ENCODE data around the gene UTS2B.

DNA sequence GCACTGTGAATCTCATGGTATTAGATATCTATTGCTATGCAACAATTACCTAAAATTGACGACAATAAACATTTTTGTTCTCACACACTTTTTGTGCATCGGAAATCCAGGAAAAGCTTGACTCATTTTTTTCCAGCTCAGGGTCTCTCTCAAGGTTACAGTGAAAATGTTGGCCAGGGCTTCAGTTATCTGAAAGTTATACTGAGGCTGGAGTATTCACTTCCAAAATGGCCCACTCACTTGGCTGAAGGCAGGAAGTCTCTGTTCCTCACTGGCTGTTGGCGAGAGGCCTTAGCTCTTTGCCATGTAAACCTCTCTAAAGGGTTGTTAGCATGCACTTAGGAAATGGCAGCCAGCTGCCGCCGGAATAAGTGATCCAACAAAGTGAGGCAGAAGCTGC, 89.8 kb downstream of the UTS2B start:
- TF ChIP-seq, protein P1, sequence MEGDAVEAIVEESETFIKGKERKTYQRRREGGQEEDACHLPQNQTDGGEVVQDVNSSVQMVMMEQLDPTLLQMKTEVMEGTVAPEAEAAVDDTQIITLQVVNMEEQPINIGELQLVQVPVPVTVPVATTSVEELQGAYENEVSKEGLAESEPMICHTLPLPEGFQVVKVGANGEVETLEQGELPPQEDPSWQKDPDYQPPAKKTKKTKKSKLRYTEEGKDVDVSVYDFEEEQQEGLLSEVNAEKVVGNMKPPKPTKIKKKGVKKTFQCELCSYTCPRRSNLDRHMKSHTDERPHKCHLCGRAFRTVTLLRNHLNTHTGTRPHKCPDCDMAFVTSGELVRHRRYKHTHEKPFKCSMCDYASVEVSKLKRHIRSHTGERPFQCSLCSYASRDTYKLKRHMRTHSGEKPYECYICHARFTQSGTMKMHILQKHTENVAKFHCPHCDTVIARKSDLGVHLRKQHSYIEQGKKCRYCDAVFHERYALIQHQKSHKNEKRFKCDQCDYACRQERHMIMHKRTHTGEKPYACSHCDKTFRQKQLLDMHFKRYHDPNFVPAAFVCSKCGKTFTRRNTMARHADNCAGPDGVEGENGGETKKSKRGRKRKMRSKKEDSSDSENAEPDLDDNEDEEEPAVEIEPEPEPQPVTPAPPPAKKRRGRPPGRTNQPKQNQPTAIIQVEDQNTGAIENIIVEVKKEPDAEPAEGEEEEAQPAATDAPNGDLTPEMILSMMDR (IDR thresholded peaks at IDR 0.05): no peak
- TF ChIP-seq POLR2A (IDR thresholded peaks at IDR 0.05) (no peak), EP300 (IDR thresholded peaks at IDR 0.05) (no peak)

All from ovary (tissue), 3 donors.